ENCODE data around the gene PDS5B.
"Not testable (repeated sequence)": the region's sequence is repeated elsewhere in the genome, so short reads cannot be mapped to it uniquely, and the experiment has no call there.

The PDS5B gene

DNA sequence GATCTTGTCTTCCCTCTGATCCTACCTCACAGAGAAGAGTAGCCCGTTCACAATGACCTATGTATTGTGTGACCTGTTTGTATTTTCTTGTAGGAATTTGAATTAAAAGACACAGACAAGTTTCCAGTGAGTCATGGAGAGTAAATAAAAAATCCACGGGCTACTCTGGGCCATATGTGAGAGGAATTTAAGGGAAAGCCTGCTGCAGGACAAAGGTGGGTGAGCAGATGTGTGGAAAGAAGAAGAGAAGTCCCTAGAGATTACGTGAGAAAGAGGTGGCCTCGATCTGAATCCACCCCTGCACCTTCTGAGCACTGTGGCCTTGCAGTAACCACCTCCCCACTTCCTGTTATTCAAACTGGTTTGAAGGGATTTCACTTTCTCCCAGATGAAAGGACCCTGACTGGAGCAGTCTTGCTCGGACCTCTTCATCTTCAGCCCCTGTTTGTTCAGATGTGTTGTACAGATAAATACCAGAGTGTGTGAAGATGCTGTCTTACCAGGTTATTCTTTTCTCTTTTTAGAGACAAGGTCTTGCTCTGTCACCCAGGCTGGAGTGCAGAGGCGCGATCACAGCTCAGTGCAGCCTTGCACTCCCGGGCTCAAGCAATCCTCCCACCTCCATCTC lies 205.4 kb downstream of the PDS5B start:
- peak; percentile 8 for DNase-seq (ENCODE audit: low read depth)

DNA sequence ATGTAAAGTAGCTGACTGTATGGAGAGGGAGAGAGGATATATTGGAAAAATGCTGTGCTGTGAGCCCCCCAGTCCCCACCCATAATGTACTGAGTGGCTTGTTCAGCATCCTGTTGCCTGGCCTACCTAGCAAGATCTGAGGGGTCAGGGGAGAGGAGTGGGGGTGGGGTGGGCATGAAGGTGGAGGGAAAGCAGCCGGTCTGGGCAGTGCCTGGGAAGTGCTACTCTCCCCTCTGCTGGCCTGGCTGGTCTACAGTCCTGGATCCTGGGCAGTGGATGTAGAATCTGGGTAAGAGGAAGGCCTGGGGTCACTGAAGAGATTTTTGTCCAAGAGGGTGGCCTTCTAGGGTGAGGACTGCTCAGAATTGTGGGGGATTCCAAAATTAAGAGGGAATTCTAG lies 210.5 kb downstream of the PDS5B start:
- DNase-seq (ENCODE audit: low read depth): no peak

- DNase-seq (ENCODE audit: low read depth): no peak
Observed at GRCh38 chr13:32802159-32802558, 215.9 kb downstream of the PDS5B start.

GRCh38 chr13:32804673-32805230 lies 218.5 kb downstream of the PDS5B start:
- no peak for DNase-seq (ENCODE audit: low read depth)

- no peak for DNase-seq (ENCODE audit: low read depth)
Observed at GRCh38 chr13:32811297-32811800, 225.1 kb downstream of the PDS5B start.

DNA sequence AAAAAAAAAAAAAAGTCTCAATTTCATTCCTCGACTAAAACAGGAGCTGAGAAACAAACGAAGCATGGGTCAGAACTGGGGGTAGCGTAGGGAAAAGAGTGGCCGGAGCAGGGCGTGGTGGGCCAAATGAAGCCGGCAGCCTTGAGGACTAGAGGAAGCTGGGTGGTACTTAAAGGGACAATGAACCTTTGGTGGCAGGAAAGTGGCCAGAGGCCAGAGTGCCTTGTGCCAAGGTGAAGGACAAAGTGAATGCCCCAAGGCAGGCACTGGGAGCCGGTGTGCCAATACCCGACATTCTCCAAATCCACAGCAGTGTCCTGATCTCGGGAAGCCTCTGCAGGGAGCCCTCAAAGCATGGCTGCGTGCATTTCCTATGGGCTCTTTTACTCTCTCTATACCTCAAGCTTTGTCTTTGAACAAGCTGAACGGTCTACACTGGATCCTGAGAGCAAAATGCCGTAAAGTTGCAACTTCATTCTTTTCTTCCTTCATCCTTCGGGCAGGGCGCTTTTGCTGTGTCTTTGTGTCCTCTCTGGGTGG lies 235.0 kb downstream of the PDS5B start:
- DNase-seq (ENCODE audit: low read depth): no peak

GRCh38 chr13:32822771-32823170 lies 236.5 kb downstream of the PDS5B start:
- DNase-seq (ENCODE audit: low read depth): no peak

GRCh38 chr13:32823597-32823996 lies 237.3 kb downstream of the PDS5B start:
- DNase-seq (ENCODE audit: low read depth): no peak

GRCh38 chr13:32824061-32824460 lies 237.8 kb downstream of the PDS5B start:
- DNase-seq (ENCODE audit: low read depth): no peak

DNA sequence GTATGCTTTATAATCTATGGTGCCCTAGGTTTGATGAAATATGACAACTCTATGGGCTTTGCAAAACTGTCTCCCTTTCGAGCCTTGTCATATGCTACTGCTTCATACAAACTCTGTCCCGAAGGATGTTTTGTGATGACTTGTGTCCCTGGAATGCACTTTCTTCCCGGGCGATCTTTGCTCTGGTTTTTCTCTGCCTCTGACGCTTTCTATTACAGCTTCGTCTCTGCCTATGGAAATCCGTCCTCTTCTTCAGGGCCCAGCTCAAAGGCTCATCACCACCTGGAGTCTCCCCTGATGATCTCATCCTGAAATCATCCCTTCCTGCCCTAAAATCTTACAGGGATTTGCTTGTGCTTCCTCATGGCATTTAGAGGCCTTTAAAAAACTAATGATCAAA lies 238.4 kb downstream of the PDS5B start:
- DNase-seq (ENCODE audit: low read depth): no peak

DNA sequence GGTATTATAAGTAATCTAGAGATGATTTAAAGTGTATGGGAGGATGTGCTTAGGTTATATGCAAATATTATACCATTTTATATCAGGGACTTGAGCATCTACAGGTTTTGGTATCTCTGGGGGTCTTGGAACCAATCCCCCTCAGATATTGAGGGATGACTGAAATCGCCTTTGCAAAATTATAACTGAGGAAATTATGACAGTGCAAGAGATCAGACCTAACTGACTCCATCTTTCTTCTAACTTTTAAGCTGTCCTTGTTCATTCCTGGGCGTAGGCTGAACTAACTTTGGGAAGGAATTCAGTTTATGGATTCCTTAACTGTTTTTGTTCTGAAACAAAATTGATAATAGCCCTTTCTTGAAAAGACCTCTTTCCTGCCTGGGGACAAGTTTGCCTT lies 239.2 kb downstream of the PDS5B start:
- DNase-seq (ENCODE audit: low read depth): no peak

- not testable (repeated sequence) for DNase-seq (ENCODE audit: low read depth)
Observed at GRCh38 chr13:32826372-32826771, 240.1 kb downstream of the PDS5B start.

All from activated gamma-delta T cell treated with anti-CD3 and anti-CD28 coated beads, Interleukin-2, amount 50 U/mL, for 16 hours (primary cell).